ENCODE results near the gene ME3.

Gene ME3

DNA sequence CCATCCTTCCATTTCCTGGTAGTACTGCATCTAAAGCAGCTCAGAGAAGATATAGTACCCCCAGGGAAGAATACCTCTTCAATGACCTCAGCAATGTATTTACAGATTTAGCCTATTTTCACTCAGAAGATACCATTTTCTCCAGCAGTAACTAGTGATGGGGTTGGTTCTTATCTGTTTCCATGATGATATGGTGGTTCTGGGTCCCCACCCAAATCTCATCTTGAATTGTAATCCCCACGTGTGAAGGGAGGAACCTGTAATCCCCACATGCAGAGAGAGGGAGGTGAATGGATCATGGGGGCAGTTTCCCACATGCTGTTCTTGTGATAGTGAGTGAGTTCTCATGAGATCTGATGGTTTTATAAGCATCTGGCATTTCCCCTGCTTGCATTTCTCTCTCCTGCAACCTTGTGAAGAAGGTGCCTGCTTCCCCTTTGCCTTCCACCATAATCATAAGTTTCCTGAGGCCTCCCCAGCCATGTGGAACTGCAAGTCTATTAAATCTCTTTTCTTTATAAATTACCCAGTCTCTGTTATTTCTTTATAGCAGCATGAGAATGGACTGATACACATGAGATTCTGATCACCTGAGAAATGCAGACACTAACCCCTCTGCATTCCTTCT lies 158.6 kb downstream of the ME3 start:
- Mint-ChIP-seq H3K27me3 (ENCODE audit: low read depth) (no peaks in the 10 kb centered on the region), H3K27ac (no peak overlapping the region), H3K36me3 (ENCODE audit: low read depth) (no peaks in the 10 kb centered on the region), H3K4me3 (no peak overlapping the region), H3K9me3 (no peaks in the 10 kb centered on the region), H3K4me1 (ENCODE audit: low read depth) (peaks cover 2% of the 10 kb centered on the region)

GRCh38 chr11:86513138-86513537 lies 159.3 kb downstream of the ME3 start:
- H3K27me3 Mint-ChIP-seq (ENCODE audit: low read depth) = no peaks in the 10 kb centered on the region
- H3K4me1 Mint-ChIP-seq (ENCODE audit: low read depth) = peaks cover 2% of the 10 kb centered on the region
- H3K36me3 Mint-ChIP-seq (ENCODE audit: low read depth) = no peaks in the 10 kb centered on the region
- H3K9me3 Mint-ChIP-seq = no peaks in the 10 kb centered on the region
- no peak overlapping the region for H3K27ac Mint-ChIP-seq
- H3K4me3 Mint-ChIP-seq = no peak overlapping the region

DNA sequence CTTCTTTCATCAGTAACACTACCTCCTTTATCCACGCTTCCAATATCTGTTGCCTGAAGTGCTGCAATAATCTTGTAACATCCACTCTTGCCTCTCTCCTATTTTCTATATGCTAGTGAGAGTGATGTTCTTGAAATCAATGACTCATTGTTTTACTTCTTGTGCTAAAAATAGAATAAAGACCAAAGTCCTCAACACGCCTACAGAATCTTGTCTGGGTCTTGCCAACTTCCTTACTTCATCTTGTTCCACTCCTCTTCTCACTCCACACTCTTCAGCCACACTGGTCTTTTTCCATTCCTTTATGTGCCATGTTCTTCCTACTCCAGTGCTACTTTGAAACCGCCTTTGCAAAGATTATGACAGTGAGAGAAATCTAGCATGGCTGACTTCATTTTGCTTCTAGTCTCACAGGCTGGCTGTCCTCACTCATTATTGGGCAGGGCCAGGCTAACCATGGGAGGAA lies 161.3 kb downstream of the ME3 start:
- Mint-ChIP-seq H3K27me3 (ENCODE audit: low read depth) (no peaks in the 10 kb centered on the region), H3K9me3 (no peaks in the 10 kb centered on the region), H3K27ac (no peak overlapping the region), H3K4me1 (ENCODE audit: low read depth) (peaks cover 2% of the 10 kb centered on the region), H3K36me3 (ENCODE audit: low read depth) (no peaks in the 10 kb centered on the region), H3K4me3 (no peak overlapping the region)

DNA sequence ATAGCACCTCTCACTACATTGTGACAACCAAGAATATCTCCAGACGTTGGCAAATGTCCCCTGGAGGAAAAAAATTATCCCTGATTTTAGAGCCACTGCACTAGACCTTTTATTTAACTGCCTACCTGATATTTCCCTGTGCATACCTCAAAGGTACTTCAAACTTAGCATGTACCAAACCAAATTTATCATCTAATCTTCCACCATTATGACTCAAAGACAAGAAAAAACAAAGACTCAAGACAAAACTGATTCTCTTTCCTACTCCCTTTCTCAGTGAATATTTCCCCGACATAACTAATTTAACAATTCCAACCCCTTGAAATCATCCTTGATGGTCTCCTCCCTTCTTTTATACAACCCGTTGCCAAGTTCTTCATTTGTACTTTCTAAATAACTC lies 161.7 kb downstream of the ME3 start:
- no peak overlapping the region for H3K4me3 Mint-ChIP-seq
- H3K9me3 Mint-ChIP-seq = no peaks in the 10 kb centered on the region
- H3K36me3 Mint-ChIP-seq (ENCODE audit: low read depth) = no peaks in the 10 kb centered on the region
- no peak overlapping the region for H3K27ac Mint-ChIP-seq
- peaks cover 2% of the 10 kb centered on the region for H3K4me1 Mint-ChIP-seq (ENCODE audit: low read depth)
- no peaks in the 10 kb centered on the region for H3K27me3 Mint-ChIP-seq (ENCODE audit: low read depth)

- Mint-ChIP-seq H3K9me3 (no peaks in the 10 kb centered on the region), H3K27ac (no peak overlapping the region), H3K36me3 (ENCODE audit: low read depth) (no peaks in the 10 kb centered on the region), H3K27me3 (ENCODE audit: low read depth) (no peaks in the 10 kb centered on the region), H3K4me1 (ENCODE audit: low read depth) (peaks cover 2% of the 10 kb centered on the region), H3K4me3 (no peak overlapping the region)
These were observed 162.3 kb downstream of the ME3 start for GRCh38 chr11:86510097-86510496.

DNA sequence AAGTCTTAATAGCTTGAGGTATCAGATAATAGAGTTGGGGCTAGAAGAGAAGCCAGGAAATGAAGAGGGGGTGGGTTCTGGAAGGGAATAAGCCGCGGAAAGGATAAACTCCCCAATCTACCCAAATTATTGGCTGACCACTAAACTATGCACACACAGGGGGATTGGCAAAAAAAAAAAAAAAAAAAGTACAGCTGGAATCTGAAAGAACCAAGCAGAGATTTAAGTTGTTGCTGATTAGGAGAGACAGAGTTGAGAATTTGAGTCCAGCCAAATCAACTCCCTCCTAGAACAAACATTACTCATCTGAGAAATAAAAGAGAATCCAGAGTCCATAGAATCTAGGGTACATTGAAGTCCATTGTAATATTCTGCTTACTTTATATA lies 162.8 kb downstream of the ME3 start:
- no peaks in the 10 kb centered on the region for H3K9me3 Mint-ChIP-seq
- no peaks in the 10 kb centered on the region for H3K36me3 Mint-ChIP-seq (ENCODE audit: low read depth)
- no peak overlapping the region for H3K27ac Mint-ChIP-seq
- H3K4me1 Mint-ChIP-seq (ENCODE audit: low read depth) = peaks cover 2% of the 10 kb centered on the region
- no peak overlapping the region for H3K4me3 Mint-ChIP-seq
- H3K27me3 Mint-ChIP-seq (ENCODE audit: low read depth) = no peaks in the 10 kb centered on the region

GRCh38 chr11:86508604-86509587 lies 163.5 kb downstream of the ME3 start:
- H3K4me3 Mint-ChIP-seq = no peak overlapping the region
- H3K36me3 Mint-ChIP-seq (ENCODE audit: low read depth) = no peaks in the 10 kb centered on the region
- H3K4me1 Mint-ChIP-seq (ENCODE audit: low read depth) = peaks cover 5% of the 10 kb centered on the region
- no peak overlapping the region for H3K27ac Mint-ChIP-seq
- no peaks in the 10 kb centered on the region for H3K9me3 Mint-ChIP-seq
- no peaks in the 10 kb centered on the region for H3K27me3 Mint-ChIP-seq (ENCODE audit: low read depth)

GRCh38 chr11:86507249-86507845 lies 165.1 kb downstream of the ME3 start:
- Mint-ChIP-seq H3K4me1 (ENCODE audit: low read depth) (peaks cover 8% of the 10 kb centered on the region), H3K27ac (no peak overlapping the region), H3K27me3 (ENCODE audit: low read depth) (no peaks in the 10 kb centered on the region), H3K9me3 (no peaks in the 10 kb centered on the region), H3K4me3 (no peak overlapping the region), H3K36me3 (ENCODE audit: low read depth) (no peaks in the 10 kb centered on the region)

- Mint-ChIP-seq H3K27ac (no peak overlapping the region), H3K36me3 (ENCODE audit: low read depth) (no peaks in the 10 kb centered on the region), H3K4me1 (ENCODE audit: low read depth) (peaks cover 8% of the 10 kb centered on the region), H3K27me3 (ENCODE audit: low read depth) (no peaks in the 10 kb centered on the region), H3K4me3 (no peak overlapping the region), H3K9me3 (no peaks in the 10 kb centered on the region)
These were observed 166.2 kb downstream of the ME3 start for GRCh38 chr11:86506235-86506634.

DNA sequence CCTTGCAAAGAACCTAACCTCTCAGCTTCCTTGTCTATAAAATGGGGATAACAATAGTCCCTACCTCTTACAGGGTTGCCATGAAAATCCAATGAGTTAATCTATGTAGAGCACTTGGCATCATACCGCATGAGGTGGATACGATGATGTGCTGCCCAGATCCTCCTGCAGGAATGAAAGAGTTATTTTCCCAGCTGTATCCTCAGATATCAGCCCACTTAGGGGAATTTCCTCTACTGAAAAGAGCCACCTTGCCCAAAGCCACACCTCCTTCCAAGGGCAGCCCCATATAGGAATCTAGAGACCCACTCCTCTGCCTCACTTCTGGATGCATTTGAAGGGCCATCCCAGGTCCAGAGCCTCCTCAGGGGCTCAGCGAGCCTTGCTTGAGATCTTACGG lies 169.3 kb downstream of the ME3 start:
- H3K9me3 Mint-ChIP-seq = no peaks in the 10 kb centered on the region
- H3K4me3 Mint-ChIP-seq = no peak overlapping the region
- no peak overlapping the region for H3K27ac Mint-ChIP-seq
- no peaks in the 10 kb centered on the region for H3K36me3 Mint-ChIP-seq (ENCODE audit: low read depth)
- H3K27me3 Mint-ChIP-seq (ENCODE audit: low read depth) = peaks cover 3% of the 10 kb centered on the region
- peaks cover 8% of the 10 kb centered on the region for H3K4me1 Mint-ChIP-seq (ENCODE audit: low read depth)

- Mint-ChIP-seq H3K9me3 (no peaks in the 10 kb centered on the region), H3K4me3 (no peak overlapping the region), H3K36me3 (ENCODE audit: low read depth) (no peaks in the 10 kb centered on the region), H3K27ac (no peak overlapping the region), H3K27me3 (ENCODE audit: low read depth) (peaks cover 3% of the 10 kb centered on the region), H3K4me1 (ENCODE audit: low read depth) (peaks cover 8% of the 10 kb centered on the region)
These were observed 170.2 kb downstream of the ME3 start for GRCh38 chr11:86502137-86502642.

DNA sequence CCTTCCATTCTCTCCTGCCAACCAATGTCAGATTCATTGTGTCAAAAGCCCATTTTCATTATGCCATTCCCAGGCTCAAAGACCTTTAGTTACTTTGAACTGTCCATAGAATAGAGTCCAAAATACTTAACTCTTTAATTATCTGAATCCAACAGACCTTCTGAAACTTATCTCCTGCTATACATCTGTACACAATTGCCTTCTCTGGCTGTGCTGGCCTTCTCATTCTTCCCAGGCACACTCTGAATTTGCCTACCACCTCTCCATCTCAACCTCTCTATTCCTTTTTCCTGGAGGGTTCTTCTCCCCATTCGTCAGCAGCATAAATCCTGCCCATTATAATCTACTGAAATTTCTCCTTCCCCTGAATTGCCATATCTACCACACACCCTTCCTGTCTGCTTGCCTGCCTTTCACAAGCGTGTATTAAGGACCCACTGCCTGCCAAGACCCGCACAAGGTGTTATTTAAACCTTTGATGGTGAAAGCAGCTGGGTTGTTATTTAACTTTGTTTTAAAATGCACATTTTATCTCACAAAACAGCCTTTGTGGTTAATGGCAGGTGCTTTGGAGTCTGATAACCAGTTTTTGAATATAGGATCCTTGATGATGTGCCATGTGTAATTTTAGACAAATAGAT lies 171.8 kb downstream of the ME3 start:
- no peaks in the 10 kb centered on the region for H3K9me3 Mint-ChIP-seq
- H3K27ac Mint-ChIP-seq = no peak overlapping the region
- H3K27me3 Mint-ChIP-seq (ENCODE audit: low read depth) = peaks cover 3% of the 10 kb centered on the region
- H3K4me1 Mint-ChIP-seq (ENCODE audit: low read depth) = peaks cover 8% of the 10 kb centered on the region
- no peaks in the 10 kb centered on the region for H3K36me3 Mint-ChIP-seq (ENCODE audit: low read depth)
- no peak overlapping the region for H3K4me3 Mint-ChIP-seq

DNA sequence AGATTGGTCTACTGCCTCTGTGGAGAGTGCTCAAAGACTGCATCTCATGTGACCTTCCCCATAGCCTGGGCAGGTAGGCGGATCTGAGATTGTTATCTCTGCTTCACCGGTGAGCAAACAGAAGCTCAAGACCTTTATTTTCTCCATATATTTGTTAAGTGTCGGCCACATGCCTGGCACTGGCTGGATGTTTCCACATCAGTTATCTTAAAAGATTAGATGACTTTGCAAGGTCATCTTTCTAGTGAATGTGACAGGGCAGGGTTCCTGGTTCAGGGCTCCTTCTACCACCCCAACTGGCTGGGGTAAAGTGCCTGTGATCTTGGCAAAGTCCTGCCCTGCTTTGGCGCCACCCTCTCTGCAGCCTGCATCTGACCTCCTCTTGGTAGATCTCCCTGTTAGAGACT lies 172.7 kb downstream of the ME3 start:
- no peak overlapping the region for H3K27ac Mint-ChIP-seq
- peaks cover 3% of the 10 kb centered on the region for H3K27me3 Mint-ChIP-seq (ENCODE audit: low read depth)
- H3K4me1 Mint-ChIP-seq (ENCODE audit: low read depth) = peaks cover 8% of the 10 kb centered on the region
- no peaks in the 10 kb centered on the region for H3K9me3 Mint-ChIP-seq
- no peaks in the 10 kb centered on the region for H3K36me3 Mint-ChIP-seq (ENCODE audit: low read depth)
- no peak overlapping the region for H3K4me3 Mint-ChIP-seq

DNA sequence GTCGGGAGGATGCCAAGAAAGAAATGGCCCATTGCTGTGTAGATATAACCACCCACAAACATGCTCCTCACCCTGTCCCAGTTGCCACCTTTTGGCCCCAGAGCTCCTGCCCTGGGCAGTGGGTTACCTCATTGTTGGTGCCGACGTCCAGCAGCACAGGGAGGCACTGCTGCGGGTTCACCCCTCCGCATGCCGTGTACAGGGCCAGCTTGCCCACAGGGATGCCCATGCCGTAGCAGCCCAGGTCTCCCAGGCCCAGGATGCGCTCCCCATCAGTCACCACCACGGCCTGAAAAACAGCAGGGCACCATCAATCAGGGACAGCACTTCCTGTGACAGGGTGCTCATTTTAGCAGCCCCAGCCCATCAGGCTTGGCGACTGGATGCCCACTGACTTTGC lies 174.6 kb downstream of the ME3 start:
- H3K4me3 Mint-ChIP-seq = no peak overlapping the region

More for the DNA sequence above, 174.6 kb downstream of the ME3 start:
- Mint-ChIP-seq H3K36me3 (ENCODE audit: low read depth) (no peaks in the 10 kb centered on the region), H3K27ac (no peak overlapping the region), H3K27me3 (ENCODE audit: low read depth) (peaks cover 3% of the 10 kb centered on the region), H3K4me1 (ENCODE audit: low read depth) (no peaks in the 10 kb centered on the region), H3K9me3 (no peaks in the 10 kb centered on the region)

Measured in T-helper 1 cell treated with Interleukin-12 subunit alpha and Interleukin-12 subunit beta and Interleukin-4 antibody, amounts not matched to agents 30 μg/mL and 1 μg/mL, for 36 hours (primary cell).